T-helper 1 cell (primary cell): ENCODE data around the gene RABGAP1L.
"Not testable (repeated sequence)": the region's sequence is repeated elsewhere in the genome, so short reads cannot be mapped to it uniquely, and the experiment has no call there.

Source experiments
- DNase-seq, 5 donors: peaks; one replicate each; pipeline ENCODE4 v3.0.0-alpha.2; 2012 to 2020

The RABGAP1L gene

GRCh38 chr1:175013445-175013844, 854.1 kb downstream of the RABGAP1L start:
- no peak for DNase-seq

- DNase-seq, result no peak
These were observed 855.9 kb downstream of the RABGAP1L start for GRCh38 chr1:175015243-175015642.

GRCh38 chr1:175019524-175019923, 860.2 kb downstream of the RABGAP1L start:
- DNase-seq, result no peak

GRCh38 chr1:175023043-175023921, 864.0 kb downstream of the RABGAP1L start, which contains the start of gene MRPS14:
Gene MRPS14 (minus strand): TSS chr1:175023425. CDS start chr1:175023408, 17 bp downstream.
- DNase-seq, result peak; percentile 95 to 98 (median 97)

- not testable (repeated sequence) for DNase-seq
These were observed 864.6 kb downstream of the RABGAP1L start for GRCh38 chr1:175023922-175024242.

GRCh38 chr1:175024773-175025172, 865.5 kb downstream of the RABGAP1L start:
- no peak for DNase-seq

- DNase-seq, result no peak
These were observed 874.6 kb downstream of the RABGAP1L start for GRCh38 chr1:175033953-175034352.

- DNase-seq, result no peak
These were observed 875.5 kb downstream of the RABGAP1L start for GRCh38 chr1:175034775-175035174.

GRCh38 chr1:175035865-175036264, 876.5 kb downstream of the RABGAP1L start:
- DNase-seq, result no peak

GRCh38 chr1:175036476-175036875, 877.2 kb downstream of the RABGAP1L start:
- no peak for DNase-seq

- no peak for DNase-seq
These were observed 878.1 kb downstream of the RABGAP1L start for GRCh38 chr1:175037416-175037815.

GRCh38 chr1:175040324-175040879, 881.1 kb downstream of the RABGAP1L start:
- no peak for DNase-seq

GRCh38 chr1:175042650-175043049, 883.3 kb downstream of the RABGAP1L start:
- no peak for DNase-seq

GRCh38 chr1:175043824-175044223, 884.5 kb downstream of the RABGAP1L start:
- DNase-seq, result no peak

- DNase-seq, result not testable (repeated sequence)
These were observed 885.3 kb downstream of the RABGAP1L start for GRCh38 chr1:175044591-175044990.
